GM12801 (cell line): ENCODE data around the gene DPP6.

Experiments used
- CTCF ChIP-seq: IDR thresholded peaks from one replicate; pipeline ENCODE4 v1.5.1; 2011; ENCODE audit warnings: control low read depth; ENCODE audit not compliant: insufficient read length; ENCODE audit errors: extremely low read depth

The DPP6 gene

GRCh38 chr7:154676422-154677073 is 624.4 kb downstream of the DPP6 start:
- TF ChIP-seq CTCF = no peak

- TF ChIP-seq CTCF = no peak
Observed at GRCh38 chr7:154677454-154677853, 625.3 kb downstream of the DPP6 start.

- no peak for TF ChIP-seq CTCF
Observed at GRCh38 chr7:154679379-154680053, 627.3 kb downstream of the DPP6 start.

- TF ChIP-seq CTCF = no peak
Observed at GRCh38 chr7:154680894-154681659, 628.9 kb downstream of the DPP6 start.

GRCh38 chr7:154682003-154682402 is 629.8 kb downstream of the DPP6 start:
- TF ChIP-seq CTCF = no peak

- no peak for TF ChIP-seq CTCF
Observed at GRCh38 chr7:154684666-154685563, 632.7 kb downstream of the DPP6 start.

- TF ChIP-seq CTCF = no peak
Observed at GRCh38 chr7:154685564-154685901, 633.3 kb downstream of the DPP6 start.
